Activated T-cell treated with anti-CD3 and anti-CD28 coated beads, Interleukin-2, amount 50 U/mL, for 72 hours (primary cell): ENCODE measurements around the gene ZNF281. TPM values are rescaled to one million over a fixed set of nuclear protein-coding genes. Genes with fewer than 3 reads are reported as not detected.

Source experiments
- ATAC-seq, 2 donors: fragments of 150-1000 bp; cut with Tn5 transposase; replicated peaks in 1 of 2; 2 replicates each; pipeline ENCODE4 v1.10.0; 2021; ENCODE audit warnings: moderate library complexity in 2 of 2, mild to moderate bottlenecking in 1 of 2
- DNase-seq, 2 donors: peaks; one replicate each; pipeline ENCODE4 v3.0.0; 2021 to 2022; ENCODE audit warnings: mixed read lengths in 1 of 2
- H3K27ac Mint-ChIP-seq: one replicate; pipeline ENCODE4 v1.8.0; 2022; ENCODE audit warnings: mild to moderate bottlenecking, moderate library complexity, mixed read lengths
- H3K27me3 Mint-ChIP-seq: one replicate; pipeline ENCODE4 v1.8.0; 2022; ENCODE audit warnings: low read depth, mixed read lengths
- H3K36me3 Mint-ChIP-seq, 2 donors: one replicate each; pipeline ENCODE4 v1.8.0; 2022; ENCODE audit warnings: mixed read lengths in 2 of 2, mild to moderate bottlenecking in 1 of 2; ENCODE audit not compliant: insufficient read depth in 2 of 2
- H3K4me1 Mint-ChIP-seq: one replicate; pipeline ENCODE4 v1.8.0; 2022; ENCODE audit warnings: low read depth, mixed read lengths
- H3K4me3 Mint-ChIP-seq, 2 donors: one replicate each; pipeline ENCODE4 v1.8.0; 2022; ENCODE audit warnings: mild to moderate bottlenecking in 2 of 2, mixed read lengths in 2 of 2, moderate library complexity in 2 of 2
- H3K9me3 Mint-ChIP-seq, 2 donors: one replicate each; pipeline ENCODE4 v1.8.0; 2022; ENCODE audit warnings: mixed read lengths in 2 of 2
- total RNA-seq, 2 donors: library from RNA; stranded (reverse); gene quantifications; one replicate each; pipeline ENCODE4 v1.2.3, GENCODE V29; 2022

Gene ZNF281
- 10 to 100 TPM; 14.4 to 15.6 TPM for total RNA-seq

GRCh38 chr1:200409761-200410565, at the start of gene ZNF281:
ZNF281 (minus strand) TSS chr1:200410036; CDS start chr1:200409705, 331 bp downstream.
- Mint-ChIP-seq H3K4me1 (peaks cover 63% of the 10 kb centered on the region), H3K4me3 (peak within 1 kb of the TSS; percentile 96 to 99), H3K36me3 (peaks cover 14 to 22% of the 10 kb centered on the region in 2 donors), H3K9me3 (no peaks in the 10 kb centered on the region), H3K27ac (peak within 1 kb of the TSS; percentile 94), H3K27me3 (no peaks in the 10 kb centered on the region)
- DNase-seq (peak; percentile 95 to 96), ATAC-seq (peak; percentile 99)

DNA sequence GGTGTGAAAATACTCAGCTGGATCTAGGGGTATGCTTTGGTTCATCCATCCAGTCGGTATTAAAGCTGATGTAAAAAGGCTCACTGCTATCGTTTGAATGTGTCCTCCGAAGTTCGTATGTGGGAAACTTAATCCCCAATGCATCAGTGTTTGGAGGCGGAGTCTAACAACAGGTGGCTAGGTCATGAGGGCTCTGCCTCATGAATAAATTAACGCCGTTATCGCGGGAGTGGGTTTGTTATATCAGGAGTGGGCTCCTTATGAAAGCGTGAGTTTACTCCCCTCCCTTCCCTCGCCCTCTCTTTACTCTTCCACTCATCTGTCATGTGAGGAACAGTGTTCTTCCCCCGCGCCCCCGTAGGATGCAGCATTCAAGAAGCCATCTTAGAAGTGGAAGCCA, 48.9 kb upstream of the ZNF281 start:
- no peaks in the 10 kb centered on the region for H3K36me3 Mint-ChIP-seq
- no peak for DNase-seq
- no peaks in the 10 kb centered on the region for H3K9me3 Mint-ChIP-seq
- H3K4me3 Mint-ChIP-seq: no peak overlapping the region
- no peak overlapping the region for H3K27ac Mint-ChIP-seq
- H3K4me1 Mint-ChIP-seq: no peaks in the 10 kb centered on the region
- ATAC-seq: no peak
- peaks cover 28% of the 10 kb centered on the region for H3K27me3 Mint-ChIP-seq

GRCh38 chr1:200457810-200458209, 48.0 kb upstream of the ZNF281 start:
- Mint-ChIP-seq H3K27me3 (peaks cover 30% of the 10 kb centered on the region), H3K9me3 (no peaks in the 10 kb centered on the region), H3K4me1 (no peaks in the 10 kb centered on the region), H3K4me3 (no peak overlapping the region), H3K27ac (no peak overlapping the region), H3K36me3 (no peaks in the 10 kb centered on the region)
- DNase-seq: no peak
- ATAC-seq: no peak

DNA sequence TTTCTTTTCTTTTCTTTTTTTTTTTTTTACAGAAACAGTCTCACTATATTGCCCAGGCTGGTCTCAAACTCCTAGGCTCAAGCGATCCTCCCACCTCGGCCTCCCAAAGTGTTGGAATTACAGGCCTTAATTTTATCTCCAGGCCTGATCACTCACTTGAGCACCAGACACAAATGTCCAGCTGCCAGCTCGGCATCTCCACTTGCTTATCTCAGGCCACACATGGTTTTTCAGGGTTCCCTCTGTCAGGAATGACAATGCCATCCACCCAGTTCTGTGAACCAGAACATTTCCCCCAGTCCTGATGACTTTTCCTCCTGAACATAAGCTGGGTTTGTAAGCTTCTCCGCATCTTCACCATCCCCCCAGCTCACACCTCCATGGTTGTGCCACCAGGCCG, 44.6 kb upstream of the ZNF281 start:
- ATAC-seq (no peak), DNase-seq (no peak)
- Mint-ChIP-seq H3K4me3 (no peak overlapping the region), H3K4me1 (peaks cover 5% of the 10 kb centered on the region), H3K9me3 (no peaks in the 10 kb centered on the region), H3K36me3 (peaks cover 1 to 2% of the 10 kb centered on the region in 2 donors), H3K27ac (no peak overlapping the region), H3K27me3 (peaks cover 37% of the 10 kb centered on the region)

- Mint-ChIP-seq H3K27me3 (peaks cover 37% of the 10 kb centered on the region), H3K27ac (no peak overlapping the region), H3K9me3 (no peaks in the 10 kb centered on the region), H3K4me3 (no peak overlapping the region), H3K36me3 (peaks cover 2% of the 10 kb centered on the region in 2 donors), H3K4me1 (peaks cover 12% of the 10 kb centered on the region)
- ATAC-seq (no peak), DNase-seq (no peak)
Observed at GRCh38 chr1:200453553-200453905, 43.7 kb upstream of the ZNF281 start.

DNA sequence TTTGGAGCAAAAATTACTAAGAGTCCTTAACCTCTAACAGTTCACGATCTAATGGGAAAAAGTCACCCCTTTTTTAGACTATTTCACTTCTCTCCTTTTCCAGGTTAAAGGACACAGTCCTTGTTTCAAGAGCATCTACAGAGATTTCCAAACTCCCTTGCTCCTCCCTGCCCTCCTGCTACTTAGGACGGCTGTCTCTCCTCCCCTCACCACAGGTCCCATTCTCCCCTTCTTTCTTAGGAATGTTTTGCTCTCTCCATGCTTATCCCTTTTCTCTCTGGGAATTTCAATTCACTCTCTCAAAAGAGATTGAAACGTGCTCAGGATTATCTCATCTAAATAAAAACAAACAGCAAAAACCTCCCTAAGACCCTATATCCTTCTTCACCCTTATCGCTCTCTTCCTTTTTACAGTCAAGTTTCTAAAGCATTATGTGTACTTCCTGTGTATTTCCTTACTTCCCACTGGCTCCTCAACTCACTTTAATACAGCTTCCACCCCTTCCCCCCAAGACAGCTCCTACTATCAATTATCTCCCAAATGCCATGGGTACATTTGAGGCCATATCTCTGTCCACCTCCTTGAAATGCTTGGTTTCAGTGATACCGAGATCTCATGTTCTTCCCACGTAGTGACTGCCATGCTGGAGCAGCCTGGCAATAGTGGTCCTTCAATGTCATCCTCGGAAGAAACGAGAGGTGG, 43.2 kb upstream of the ZNF281 start:
- no peak overlapping the region for H3K4me3 Mint-ChIP-seq
- peaks cover 17% of the 10 kb centered on the region for H3K4me1 Mint-ChIP-seq
- no peak for ATAC-seq
- no peak overlapping the region for H3K27ac Mint-ChIP-seq
- no peaks in the 10 kb centered on the region for H3K9me3 Mint-ChIP-seq
- H3K27me3 Mint-ChIP-seq: peaks cover 34% of the 10 kb centered on the region
- no peak for DNase-seq
- H3K36me3 Mint-ChIP-seq: peaks cover 2 to 3% of the 10 kb centered on the region in 2 donors

GRCh38 chr1:200448034-200448762, 38.4 kb upstream of the ZNF281 start:
- Mint-ChIP-seq H3K9me3 (peaks cover 0 to 2% of the 10 kb centered on the region in 2 donors), H3K4me1 (peaks cover 51% of the 10 kb centered on the region), H3K36me3 (peaks cover 5 to 8% of the 10 kb centered on the region in 2 donors), H3K27me3 (peaks cover 11% of the 10 kb centered on the region), H3K4me3 (peak overlapping the region; percentile 33 to 71), H3K27ac (peak overlapping the region; percentile 93)
- peak in 1 of 2 donors; percentile 30 for DNase-seq
- ATAC-seq: peak; percentile 78 to 84

DNA sequence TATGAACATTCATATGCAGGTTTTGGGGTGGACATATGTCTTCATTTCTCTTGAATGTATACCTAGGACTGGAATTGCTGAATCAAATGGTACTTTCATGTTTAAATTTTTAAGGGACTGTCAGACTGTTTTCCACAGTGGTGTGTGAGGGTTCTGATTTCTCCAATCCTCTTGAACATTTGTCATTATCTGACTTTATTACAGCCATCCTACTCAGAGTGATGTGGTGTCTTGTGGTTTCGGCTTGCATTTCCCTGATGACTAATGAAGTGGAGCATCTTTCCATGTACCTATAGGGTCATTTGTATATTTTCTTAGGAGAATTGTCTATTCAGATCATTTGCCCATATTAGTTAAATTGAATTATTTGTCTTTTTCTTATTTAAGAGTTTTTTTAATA, 35.4 kb upstream of the ZNF281 start:
- no peaks in the 10 kb centered on the region for H3K27me3 Mint-ChIP-seq
- ATAC-seq (peak; percentile 71 to 80), DNase-seq (peak; percentile 30 to 31)
- peaks cover 51% of the 10 kb centered on the region for H3K4me1 Mint-ChIP-seq
- H3K27ac Mint-ChIP-seq: no peak overlapping the region
- peaks cover 5 to 8% of the 10 kb centered on the region in 2 donors for H3K36me3 Mint-ChIP-seq
- H3K4me3 Mint-ChIP-seq: no peak overlapping the region
- H3K9me3 Mint-ChIP-seq: peaks cover 0 to 2% of the 10 kb centered on the region in 2 donors

DNA sequence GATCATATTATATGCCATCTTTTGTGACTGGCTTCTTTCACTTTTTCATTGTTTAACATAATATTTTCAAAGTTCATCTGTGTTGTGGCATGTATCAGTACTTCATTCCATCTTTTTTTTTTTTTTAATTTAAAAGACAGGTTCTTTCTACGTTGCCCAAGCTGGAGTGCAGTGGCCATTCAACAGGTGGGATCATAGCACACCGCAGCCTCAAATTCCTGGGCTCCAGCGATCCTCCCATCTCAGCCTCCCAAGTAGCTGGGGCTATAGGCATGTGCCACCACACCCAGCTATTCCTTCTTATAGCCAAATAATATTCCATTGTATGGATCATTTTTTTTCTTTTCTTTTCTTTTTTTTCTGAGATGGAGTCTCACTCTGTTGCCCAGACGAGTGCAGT, 34.6 kb upstream of the ZNF281 start:
- DNase-seq (no peak), ATAC-seq (no peak)
- H3K36me3 Mint-ChIP-seq: peaks cover 4 to 8% of the 10 kb centered on the region in 2 donors
- H3K4me1 Mint-ChIP-seq: peaks cover 46% of the 10 kb centered on the region
- H3K27ac Mint-ChIP-seq: no peak overlapping the region
- no peak overlapping the region for H3K4me3 Mint-ChIP-seq
- H3K9me3 Mint-ChIP-seq: peaks cover 0 to 2% of the 10 kb centered on the region in 2 donors
- no peaks in the 10 kb centered on the region for H3K27me3 Mint-ChIP-seq

DNA sequence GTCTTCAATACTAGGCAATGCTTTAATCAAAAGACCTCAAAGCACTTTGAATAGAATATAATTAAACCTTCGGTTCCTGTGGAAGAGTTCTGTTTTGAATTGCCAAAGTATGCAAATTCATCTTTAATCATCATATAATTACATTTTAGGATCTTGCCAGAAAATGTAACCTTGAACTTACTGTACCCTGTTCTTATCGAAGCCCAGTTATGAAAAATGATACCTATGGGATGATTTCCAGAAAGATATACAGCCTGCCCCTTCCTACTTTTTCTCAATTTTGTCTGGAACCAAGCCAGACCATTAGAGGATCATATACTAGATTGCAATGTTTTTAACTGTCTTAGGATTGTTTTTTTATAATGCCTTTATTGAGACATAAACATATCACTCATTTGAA, 34.0 kb upstream of the ZNF281 start:
- Mint-ChIP-seq H3K27me3 (no peaks in the 10 kb centered on the region), H3K4me3 (no peak overlapping the region), H3K4me1 (peaks cover 47% of the 10 kb centered on the region), H3K36me3 (peaks cover 4 to 7% of the 10 kb centered on the region in 2 donors), H3K27ac (no peak overlapping the region), H3K9me3 (peaks cover 0 to 2% of the 10 kb centered on the region in 2 donors)
- no peak for DNase-seq
- ATAC-seq: no peak

GRCh38 chr1:200442537-200443156, 32.8 kb upstream of the ZNF281 start:
- peaks cover 0 to 2% of the 10 kb centered on the region in 2 donors for H3K9me3 Mint-ChIP-seq
- DNase-seq (no peak), ATAC-seq (no peak)
- H3K4me1 Mint-ChIP-seq: peaks cover 43% of the 10 kb centered on the region
- H3K36me3 Mint-ChIP-seq: peaks cover 2 to 7% of the 10 kb centered on the region in 2 donors
- H3K27ac Mint-ChIP-seq: no peak overlapping the region
- no peak overlapping the region for H3K4me3 Mint-ChIP-seq
- no peaks in the 10 kb centered on the region for H3K27me3 Mint-ChIP-seq

- Mint-ChIP-seq H3K4me3 (no peak overlapping the region), H3K27me3 (no peaks in the 10 kb centered on the region), H3K27ac (no peak overlapping the region), H3K9me3 (peaks cover 0 to 2% of the 10 kb centered on the region in 2 donors), H3K36me3 (peaks cover 2 to 7% of the 10 kb centered on the region in 2 donors), H3K4me1 (peaks cover 40% of the 10 kb centered on the region)
- ATAC-seq (no peak), DNase-seq (no peak)
Observed at GRCh38 chr1:200442023-200442422, 32.2 kb upstream of the ZNF281 start.
